ENCODE data around the gene ALPP. TPM values are rescaled to one million over a fixed set of nuclear protein-coding genes. Genes with fewer than 3 reads are reported as not detected.
A peak's percentile ranks its signal among the peaks of the same experiment; 100 is the strongest.
"Not testable (repeated sequence)": the region's sequence is repeated elsewhere in the genome, so short reads cannot be mapped to it uniquely, and the experiment has no call there.

Gene ALPP
- total RNA-seq, 1 donor from 2014 or later, result not detected

DNA sequence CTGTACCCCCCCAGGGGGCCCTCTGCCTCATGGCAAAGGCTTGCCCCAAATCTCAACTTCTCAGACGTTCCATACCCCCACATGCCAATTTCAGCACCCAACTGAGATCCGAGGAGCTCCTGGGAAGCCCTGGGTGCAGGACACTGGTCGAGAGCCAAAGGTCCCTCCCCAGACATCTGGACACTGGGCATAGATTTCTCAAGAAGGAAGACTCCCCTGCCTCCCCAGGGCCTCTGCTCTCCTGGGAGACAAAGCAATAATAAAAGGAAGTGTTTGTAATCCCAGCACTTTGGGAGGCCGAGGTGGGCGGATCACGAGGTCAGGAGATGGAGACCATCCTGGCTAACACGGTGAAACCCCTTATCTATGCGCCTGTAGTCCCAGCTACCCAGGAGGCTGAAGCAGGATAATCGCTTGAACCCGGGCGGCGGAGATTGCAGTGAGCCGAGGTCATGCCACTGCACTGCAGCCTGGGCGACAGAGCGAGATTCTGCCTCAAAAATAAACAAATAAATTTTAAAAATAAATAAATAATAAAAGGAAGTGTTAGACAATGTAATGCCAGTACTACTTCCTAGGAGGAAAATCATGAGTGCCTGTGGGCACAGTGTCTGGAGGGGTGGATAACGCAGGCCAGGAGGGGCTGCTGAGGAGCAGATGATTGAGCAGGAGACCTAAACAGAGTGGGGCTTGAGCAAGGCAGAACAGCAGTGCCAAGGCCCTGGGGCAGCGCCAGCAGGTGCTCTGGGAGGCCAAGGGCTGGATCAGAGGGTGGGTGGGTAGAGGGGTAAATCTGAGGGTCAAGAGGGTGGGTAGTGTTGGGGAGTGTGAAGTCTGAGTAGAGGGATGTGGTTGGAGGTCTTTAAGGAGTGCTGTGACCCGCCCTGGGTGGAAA lies 4.0 kb downstream of the ALPP start:
- no peak for DNase-seq (ENCODE audit: low spot score, unreplicated experiment)
- TF ChIP-seq, protein P1, sequence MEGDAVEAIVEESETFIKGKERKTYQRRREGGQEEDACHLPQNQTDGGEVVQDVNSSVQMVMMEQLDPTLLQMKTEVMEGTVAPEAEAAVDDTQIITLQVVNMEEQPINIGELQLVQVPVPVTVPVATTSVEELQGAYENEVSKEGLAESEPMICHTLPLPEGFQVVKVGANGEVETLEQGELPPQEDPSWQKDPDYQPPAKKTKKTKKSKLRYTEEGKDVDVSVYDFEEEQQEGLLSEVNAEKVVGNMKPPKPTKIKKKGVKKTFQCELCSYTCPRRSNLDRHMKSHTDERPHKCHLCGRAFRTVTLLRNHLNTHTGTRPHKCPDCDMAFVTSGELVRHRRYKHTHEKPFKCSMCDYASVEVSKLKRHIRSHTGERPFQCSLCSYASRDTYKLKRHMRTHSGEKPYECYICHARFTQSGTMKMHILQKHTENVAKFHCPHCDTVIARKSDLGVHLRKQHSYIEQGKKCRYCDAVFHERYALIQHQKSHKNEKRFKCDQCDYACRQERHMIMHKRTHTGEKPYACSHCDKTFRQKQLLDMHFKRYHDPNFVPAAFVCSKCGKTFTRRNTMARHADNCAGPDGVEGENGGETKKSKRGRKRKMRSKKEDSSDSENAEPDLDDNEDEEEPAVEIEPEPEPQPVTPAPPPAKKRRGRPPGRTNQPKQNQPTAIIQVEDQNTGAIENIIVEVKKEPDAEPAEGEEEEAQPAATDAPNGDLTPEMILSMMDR (IDR thresholded peaks at IDR 0.05; ENCODE audit: unreplicated experiment), result no peak
- Mint-ChIP-seq H3K4me1 (ENCODE audit: low read depth) (peaks cover 6% of the 10 kb centered on the region), H3K27ac (no peak overlapping the region), H3K36me3 (ENCODE audit: insufficient read depth) (no peaks in the 10 kb centered on the region), H3K9me3 (ENCODE audit: low read depth) (no peaks in the 10 kb centered on the region), H3K4me3 (ENCODE audit: low read depth) (no peak overlapping the region), H3K27me3 (peaks cover 56% of the 10 kb centered on the region)

GRCh38 chr2:232384466-232384865 lies 5.9 kb downstream of the ALPP start:
- H3K4me3 Mint-ChIP-seq (ENCODE audit: low read depth), result no peak overlapping the region
- TF ChIP-seq, protein P1 (IDR thresholded peaks at IDR 0.05; ENCODE audit: unreplicated experiment), result no peak
- no peaks in the 10 kb centered on the region for H3K36me3 Mint-ChIP-seq (ENCODE audit: insufficient read depth)
- no peak for DNase-seq (ENCODE audit: low spot score, unreplicated experiment)
- no peak overlapping the region for H3K27ac Mint-ChIP-seq
- peaks cover 6% of the 10 kb centered on the region for H3K4me1 Mint-ChIP-seq (ENCODE audit: low read depth)
- peaks cover 69% of the 10 kb centered on the region for H3K27me3 Mint-ChIP-seq
- no peaks in the 10 kb centered on the region for H3K9me3 Mint-ChIP-seq (ENCODE audit: low read depth)

GRCh38 chr2:232385058-232385457 lies 6.5 kb downstream of the ALPP start:
- not testable (repeated sequence) for DNase-seq (ENCODE audit: low spot score, unreplicated experiment); H3K4me1 Mint-ChIP-seq (ENCODE audit: low read depth); H3K27ac Mint-ChIP-seq; H3K4me3 Mint-ChIP-seq (ENCODE audit: low read depth); H3K9me3 Mint-ChIP-seq (ENCODE audit: low read depth); H3K36me3 Mint-ChIP-seq (ENCODE audit: insufficient read depth)
- peaks cover 75% of the 10 kb centered on the region for H3K27me3 Mint-ChIP-seq

DNA sequence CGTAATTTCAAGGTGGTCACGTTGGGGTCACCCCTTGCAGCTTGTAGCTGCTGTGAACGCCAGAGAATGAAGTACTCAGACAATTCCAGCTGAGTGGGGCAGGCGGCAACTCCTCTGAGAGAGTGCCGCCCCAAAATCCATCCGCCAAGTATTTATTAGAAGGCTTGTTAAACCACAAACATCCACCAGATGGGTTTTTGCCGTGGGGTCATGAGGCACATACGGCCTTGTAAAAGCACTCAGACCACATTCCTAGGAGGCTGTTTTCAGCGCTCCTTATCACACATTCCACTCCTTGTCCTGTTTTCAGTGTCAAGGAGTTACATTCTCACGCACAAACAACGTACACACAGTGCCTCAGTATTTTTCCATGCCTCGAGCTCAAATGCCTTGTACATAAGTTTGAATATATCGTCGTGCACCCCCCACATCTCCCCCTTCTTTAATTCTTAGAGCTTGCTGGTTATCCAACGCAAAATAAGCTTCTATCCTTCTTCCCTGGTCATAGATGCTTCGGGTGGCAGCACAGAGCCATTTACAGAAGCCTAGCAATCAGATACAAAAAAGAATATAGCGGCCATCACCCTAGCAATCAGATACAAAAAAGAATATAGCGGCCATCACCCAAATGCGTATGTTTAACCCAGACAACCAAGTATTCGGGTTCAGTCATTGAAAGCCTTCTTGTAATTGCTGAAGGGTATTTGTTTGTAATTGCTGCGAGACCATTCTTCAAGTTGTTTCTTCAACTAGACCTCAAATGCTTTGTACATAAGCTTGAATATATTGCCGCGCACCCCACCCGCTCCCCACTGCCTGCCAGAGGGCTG lies 7.3 kb downstream of the ALPP start:
- H3K27me3 Mint-ChIP-seq, result peaks cover 83% of the 10 kb centered on the region
- no peaks in the 10 kb centered on the region for H3K9me3 Mint-ChIP-seq (ENCODE audit: low read depth)
- H3K27ac Mint-ChIP-seq, result peak overlapping the region; percentile 18
- peak overlapping the region; percentile 57 for H3K4me3 Mint-ChIP-seq (ENCODE audit: low read depth)
- no peaks in the 10 kb centered on the region for H3K36me3 Mint-ChIP-seq (ENCODE audit: insufficient read depth)
- DNase-seq (ENCODE audit: low spot score, unreplicated experiment), result no peak
- TF ChIP-seq, protein P1 (IDR thresholded peaks at IDR 0.05; ENCODE audit: unreplicated experiment), result peak; percentile 20
- peaks cover 6% of the 10 kb centered on the region for H3K4me1 Mint-ChIP-seq (ENCODE audit: low read depth)

- peaks cover 86% of the 10 kb centered on the region for H3K27me3 Mint-ChIP-seq
- peak overlapping the region; percentile 87 for H3K27ac Mint-ChIP-seq
- no peak for DNase-seq (ENCODE audit: low spot score, unreplicated experiment)
- no peaks in the 10 kb centered on the region for H3K9me3 Mint-ChIP-seq (ENCODE audit: low read depth)
- peaks cover 6% of the 10 kb centered on the region for H3K4me1 Mint-ChIP-seq (ENCODE audit: low read depth)
- TF ChIP-seq, protein P1 (IDR thresholded peaks at IDR 0.05; ENCODE audit: unreplicated experiment), result no peak
- peak overlapping the region; percentile 57 for H3K4me3 Mint-ChIP-seq (ENCODE audit: low read depth)
- H3K36me3 Mint-ChIP-seq (ENCODE audit: insufficient read depth), result no peaks in the 10 kb centered on the region
These were observed 7.9 kb downstream of the ALPP start for GRCh38 chr2:232386490-232386739.
